HEK293T (cell line): Measurements from ENCODE around the gene CCND2.

Source experiments
- ARNT ChIP-seq: fragments of 450-650 bp; IDR thresholded peaks from 2 replicates; pipeline ENCODE4 v1.6.1; 2017; ENCODE audit warnings: mild to moderate bottlenecking
- BHLHE40 ChIP-seq: fragments of 450-650 bp; IDR thresholded peaks from 2 replicates; pipeline ENCODE4 v1.6.1; 2016; ENCODE audit warnings: mild to moderate bottlenecking, moderate library complexity, borderline replicate concordance
- FOXA1 ChIP-seq: fragments of 450-650 bp; IDR thresholded peaks from 2 replicates; pipeline ENCODE4 v1.6.1; 2016; ENCODE audit warnings: mild to moderate bottlenecking
- HDGF ChIP-seq: fragments of 450-650 bp; IDR thresholded peaks from 2 replicates; pipeline ENCODE4 v1.6.1; 2017; ENCODE audit warnings: antibody characterized with exemption, borderline replicate concordance
- PKNOX1 ChIP-seq: fragments of 450-650 bp; IDR thresholded peaks from 2 replicates; pipeline ENCODE4 v1.6.1; 2016
- SP1 ChIP-seq: fragments of 450-650 bp; IDR thresholded peaks from 2 replicates; pipeline ENCODE4 v1.6.1; 2017
- SUZ12 ChIP-seq: fragments of 450-650 bp; IDR thresholded peaks from 2 replicates; pipeline ENCODE4 v1.6.1; 2016; ENCODE audit warnings: mild to moderate bottlenecking
- TARDBP ChIP-seq: fragments of 450-650 bp; IDR thresholded peaks from 2 replicates; pipeline ENCODE4 v1.6.1; 2016

DNA sequence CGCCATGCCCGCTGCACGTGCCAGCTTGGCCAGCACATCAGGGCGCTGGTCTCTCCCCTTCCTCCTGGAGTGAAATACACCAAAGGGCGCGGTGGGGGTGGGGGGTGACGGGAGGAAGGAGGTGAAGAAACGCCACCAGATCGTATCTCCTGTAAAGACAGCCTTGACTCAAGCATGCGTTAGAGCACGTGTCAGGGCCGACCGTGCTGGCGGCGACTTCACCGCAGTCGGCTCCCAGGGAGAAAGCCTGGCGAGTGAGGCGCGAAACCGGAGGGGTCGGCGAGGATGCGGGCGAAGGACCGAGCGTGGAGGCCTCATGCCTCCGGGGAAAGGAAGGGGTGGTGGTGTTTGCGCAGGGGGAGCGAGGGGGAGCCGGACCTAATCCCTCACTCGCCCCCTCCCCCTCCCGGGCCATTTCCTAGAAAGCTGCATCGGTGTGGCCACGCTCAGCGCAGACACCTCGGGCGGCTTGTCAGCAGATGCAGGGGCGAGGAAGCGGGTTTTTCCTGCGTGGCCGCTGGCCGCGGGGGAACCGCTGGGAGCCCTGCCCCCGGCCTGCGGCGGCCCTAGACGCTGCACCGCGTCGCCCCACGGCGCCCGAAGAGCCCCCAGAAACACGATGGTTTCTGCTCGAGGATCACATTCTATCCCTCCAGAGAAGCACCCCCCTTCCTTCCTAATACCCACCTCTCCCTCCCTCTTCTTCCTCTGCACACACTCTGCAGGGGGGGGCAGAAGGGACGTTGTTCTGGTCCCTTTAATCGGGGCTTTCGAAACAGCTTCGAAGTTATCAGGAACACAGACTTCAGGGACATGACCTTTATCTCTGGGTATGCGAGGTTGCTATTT, 914 bp upstream of the CCND2 start:
- TF ChIP-seq TARDBP (no peak), HDGF (no peak), ARNT (no peak), PKNOX1 (no peak), SP1 (no peak), FOXA1 (no peak), BHLHE40 (no peak), SUZ12 (no peak)
